Measurements from ENCODE around the gene NSUN5.

- TF ChIP-seq CTCF (IDR thresholded peaks at IDR 0.05), result no peak
- TF ChIP-seq EP300 (IDR thresholded peaks at IDR 0.05), result no peak
- TF ChIP-seq POLR2A (IDR thresholded peaks at IDR 0.05), result no peak
These were observed 36.9 kb upstream of the NSUN5 start for GRCh38 chr7:73345538-73345937.

All from ovary (tissue), 3 donors.